Left renal cortex interstitium (tissue), 4 donors: Measurements from ENCODE around the gene NPC1. TPM values are rescaled to one million over a fixed set of nuclear protein-coding genes. Genes with fewer than 3 reads are reported as not detected.
"Not testable (repeated sequence)": the region's sequence is repeated elsewhere in the genome, so short reads cannot be mapped to it uniquely, and the experiment has no call there.

Experiments
- DNase-seq, 4 donors: peaks; one replicate each; pipeline ENCODE4 v3.0.0-alpha.2; 2013; ENCODE audit warnings: low read depth in 4 of 4, low spot score in 2 of 4, missing footprints in 1 of 4
- polyA plus RNA-seq, 4 donors: library from polyadenylated mRNA; unstranded; fragments of 120-200 nt; gene quantifications; one replicate each; pipeline ENCODE4 v1.2.1, GENCODE V29; 2013; ENCODE audit not compliant: insufficient read length in 4 of 4

NPC1 gene
- 10 to 100 TPM; 18.3 to 29.0 (median 23.7) TPM for polyA plus RNA-seq

DNA sequence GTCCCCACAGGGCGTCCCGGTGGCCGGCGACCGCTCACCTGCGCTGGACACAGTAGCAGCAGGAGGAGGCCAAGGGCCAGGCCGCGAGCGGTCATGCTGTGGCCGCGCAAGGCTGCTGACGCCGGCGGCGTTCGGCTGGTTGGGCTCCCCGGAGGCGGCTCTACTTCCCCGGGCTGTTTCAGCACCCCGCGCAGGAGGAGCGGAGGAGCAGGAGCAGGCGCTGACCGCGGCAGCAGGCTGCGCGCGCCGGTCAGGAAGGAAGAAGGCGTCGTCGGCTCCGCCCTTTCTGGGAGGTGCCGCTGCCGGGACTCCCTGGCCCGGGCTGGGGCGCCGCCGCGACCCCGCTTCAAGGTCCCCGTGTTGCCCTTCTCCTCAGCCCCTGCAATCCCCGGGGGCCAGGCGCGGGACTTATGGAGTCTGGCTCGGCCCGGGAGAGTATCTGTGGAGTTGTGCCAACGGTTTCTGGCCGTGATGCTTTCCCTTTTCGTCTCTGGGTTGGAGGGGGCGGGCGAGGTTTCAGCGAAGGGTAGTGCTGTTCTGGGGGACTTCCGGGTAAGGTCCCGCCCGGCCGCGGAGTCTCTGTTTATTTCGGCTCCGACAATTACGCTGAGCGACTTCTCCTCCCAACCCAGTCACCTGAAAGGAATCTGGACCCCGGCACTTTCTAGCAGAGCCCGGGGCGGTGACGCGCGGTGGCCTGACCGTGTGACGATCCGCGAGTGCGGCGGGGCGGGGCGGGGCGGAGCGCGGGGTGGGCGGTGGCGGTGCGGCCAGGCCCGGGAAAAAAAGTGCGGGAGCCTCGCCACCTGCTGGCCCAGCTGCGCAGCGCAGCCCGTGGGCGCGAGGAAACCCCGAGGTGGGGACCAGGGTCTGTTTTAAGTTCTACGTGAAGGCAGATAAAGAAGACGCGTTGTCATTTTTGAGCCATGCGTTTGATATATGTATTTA, at the start of gene NPC1:
NPC1 (minus strand) TSS at position 258 of the 948 bp plus-strand sequence; CDS start at position 95, 163 bp downstream.
- DNase-seq: peak; percentile 83 to 93 (median 87)

GRCh38 chr18:23636071-23636399, 49.7 kb upstream of the NPC1 start:
- DNase-seq: no peak

GRCh38 chr18:23635283-23636070, 49.2 kb upstream of the NPC1 start:
- DNase-seq: no peak

- no peak for DNase-seq
These were observed 48.4 kb upstream of the NPC1 start for GRCh38 chr18:23634692-23635091.

DNA sequence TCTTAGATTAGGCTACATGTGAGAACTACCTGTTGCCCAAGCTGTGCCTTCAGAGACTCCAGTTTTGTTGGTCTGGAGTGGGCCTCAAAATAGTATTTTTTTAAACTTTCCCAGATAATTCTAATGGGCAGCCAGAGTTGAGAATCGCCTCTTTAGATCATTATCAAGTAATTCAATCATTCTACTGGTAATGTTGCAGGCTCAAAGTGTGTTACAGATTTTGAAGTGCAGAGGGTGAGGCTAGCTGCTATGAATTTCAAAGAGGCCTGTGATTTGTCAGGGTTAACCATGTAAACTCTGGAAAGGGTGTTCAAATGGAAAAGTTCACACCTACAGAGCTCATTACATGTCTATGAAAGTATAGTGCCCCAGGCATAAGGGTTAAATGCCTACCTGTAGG, 46.3 kb upstream of the NPC1 start:
- DNase-seq: no peak

GRCh38 chr18:23631746-23632145, 45.4 kb upstream of the NPC1 start:
- DNase-seq: no peak

DNA sequence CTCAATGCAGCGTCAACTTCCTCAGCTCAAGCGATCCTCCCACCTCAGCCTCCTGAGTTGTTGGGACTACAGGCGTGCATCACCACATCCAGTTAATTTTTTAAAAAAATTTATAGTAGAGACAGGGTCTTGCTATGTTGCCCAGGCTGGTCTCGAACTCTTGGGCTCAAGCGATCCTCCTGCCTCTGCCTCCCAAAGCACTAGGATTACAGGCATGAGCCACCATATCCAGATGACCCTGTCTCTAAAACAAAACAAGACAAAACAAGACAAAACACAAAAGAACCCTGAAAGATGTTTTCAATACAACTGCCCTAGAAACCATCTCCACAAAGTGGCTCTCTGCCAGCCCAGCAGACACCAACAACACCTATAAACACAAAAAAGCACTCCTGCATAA, 45.0 kb upstream of the NPC1 start:
- no peak for DNase-seq

GRCh38 chr18:23629444-23629946, 43.2 kb upstream of the NPC1 start:
- DNase-seq: no peak

DNA sequence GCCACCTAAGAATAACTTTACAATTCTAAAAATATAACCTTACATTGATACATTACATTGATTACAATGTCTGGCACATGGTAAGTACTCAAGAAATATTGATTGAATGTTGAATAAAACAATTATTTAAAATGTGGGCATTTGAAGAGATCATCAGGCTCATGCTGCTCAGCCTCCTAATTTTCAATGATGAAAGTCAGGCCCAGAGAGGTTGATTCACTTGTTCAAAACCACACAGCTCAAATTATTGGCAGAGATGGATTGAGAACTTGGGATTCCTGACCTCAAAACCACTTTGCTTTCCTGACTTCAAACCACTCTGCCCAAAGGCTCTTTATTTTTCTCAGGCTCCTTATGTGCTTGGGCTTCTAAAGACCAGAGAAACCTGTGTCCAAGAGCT, 41.7 kb upstream of the NPC1 start:
- no peak for DNase-seq

DNA sequence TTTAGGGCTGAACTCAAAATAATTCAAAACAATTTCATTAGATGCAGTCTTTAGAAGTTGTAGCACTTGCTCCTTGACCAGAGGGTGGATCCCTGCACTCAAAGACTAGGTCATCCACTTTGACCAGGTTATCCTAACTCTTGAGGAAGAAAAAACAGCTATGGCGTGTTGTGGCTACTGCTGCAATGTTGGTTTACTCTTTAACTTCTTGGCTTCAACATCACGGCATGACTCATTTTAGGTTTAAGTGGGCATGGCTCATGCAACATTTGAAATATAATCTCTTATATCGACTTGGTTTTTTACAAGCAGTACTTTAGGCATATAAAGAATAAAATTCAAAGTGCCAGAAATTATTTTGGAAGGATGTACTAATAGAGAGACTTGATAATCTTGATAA, 41.0 kb upstream of the NPC1 start:
- no peak for DNase-seq

DNA sequence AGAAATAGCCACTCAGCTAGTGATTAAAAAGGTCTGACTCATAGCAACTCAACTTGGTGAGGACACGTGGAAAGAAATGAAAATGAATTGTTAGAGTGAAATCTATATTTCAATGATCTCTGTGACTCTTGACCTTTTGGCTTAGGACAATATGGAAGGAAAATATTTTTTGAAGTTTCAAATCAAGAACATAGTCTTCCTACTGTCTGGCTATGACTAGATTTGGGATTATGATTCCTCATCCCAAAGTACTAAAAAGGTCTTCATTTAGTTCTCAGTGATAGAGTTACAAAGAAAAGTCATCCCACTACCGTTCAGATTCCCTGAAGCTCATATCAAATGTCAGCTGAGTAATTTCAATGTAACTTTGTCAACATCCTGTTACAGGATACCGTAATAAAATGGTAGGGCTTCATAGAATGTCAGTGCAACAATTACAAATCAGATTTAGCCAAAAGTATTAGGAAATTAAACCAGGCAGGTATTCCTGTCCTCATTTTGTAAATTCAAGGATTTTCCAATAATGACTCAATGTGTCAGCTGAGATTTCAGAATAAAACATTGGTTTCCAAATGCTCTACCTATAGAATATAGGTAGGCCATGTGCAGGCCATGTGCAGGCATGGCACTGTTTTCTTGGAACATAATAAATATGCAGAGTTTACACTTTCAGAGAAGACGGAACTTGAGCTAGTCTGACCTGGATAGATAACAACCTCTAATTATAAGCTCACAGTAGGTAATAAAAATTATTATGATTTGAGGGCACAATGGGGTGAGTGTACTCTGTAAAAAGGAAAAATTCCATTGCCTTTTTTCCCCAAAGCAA, 40.4 kb upstream of the NPC1 start:
- DNase-seq: no peak

GRCh38 chr18:23623040-23623439, 36.7 kb upstream of the NPC1 start:
- DNase-seq: no peak

DNA sequence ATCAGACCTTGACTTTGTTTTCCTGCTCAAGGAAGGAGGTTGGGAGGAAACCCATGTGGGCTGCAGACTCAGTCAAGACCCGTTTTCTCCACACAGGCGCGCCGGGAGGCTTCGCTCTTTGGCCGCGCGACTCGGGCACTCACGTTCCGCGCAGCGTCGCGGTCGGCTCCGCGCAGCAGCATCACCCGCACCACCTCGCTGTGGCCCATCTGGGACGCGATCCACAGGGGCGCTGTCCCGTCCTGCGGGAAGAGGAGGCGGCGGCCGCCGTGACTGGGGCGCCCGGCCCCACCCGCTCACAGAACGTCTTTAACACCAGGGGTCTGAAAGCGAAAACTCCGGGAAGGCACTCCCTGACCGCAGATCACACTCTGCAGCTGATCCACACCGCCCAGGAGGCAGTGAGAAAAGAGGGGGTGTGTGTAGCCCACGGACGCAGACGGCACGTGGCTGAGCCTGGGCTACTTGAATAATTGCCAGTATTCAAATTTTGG, 33.1 kb upstream of the NPC1 start:
- DNase-seq: no peak

DNA sequence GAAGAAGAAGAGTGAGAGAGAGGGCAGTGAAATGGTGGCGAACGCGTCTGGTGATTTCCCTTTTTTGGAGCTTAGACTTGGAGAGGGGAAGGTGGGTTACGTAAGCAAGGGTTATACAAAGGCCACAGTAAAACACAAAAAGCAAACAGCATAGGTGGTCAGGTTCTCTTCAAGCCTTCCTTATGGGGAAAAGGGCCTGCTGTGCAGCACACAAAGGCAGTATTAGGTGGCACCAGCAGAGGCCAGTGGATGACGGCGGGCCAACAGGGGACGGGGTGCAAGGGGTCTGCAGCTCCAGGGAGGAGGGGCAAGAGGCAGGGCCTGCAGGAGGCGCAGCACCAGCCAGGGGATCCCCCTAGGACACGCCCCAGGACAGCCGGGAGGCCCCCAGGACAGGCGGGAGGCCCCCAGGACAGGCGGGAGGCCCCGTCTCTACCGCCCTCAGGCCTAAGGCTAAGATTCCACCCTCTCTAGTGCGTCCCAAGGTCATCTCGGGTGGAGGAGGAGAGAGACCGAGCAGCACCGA, 32.6 kb upstream of the NPC1 start:
- no peak for DNase-seq

GRCh38 chr18:23617412-23618014, 31.2 kb upstream of the NPC1 start:
- DNase-seq: no peak

GRCh38 chr18:23616258-23616657, 30.0 kb upstream of the NPC1 start:
- DNase-seq: no peak

DNA sequence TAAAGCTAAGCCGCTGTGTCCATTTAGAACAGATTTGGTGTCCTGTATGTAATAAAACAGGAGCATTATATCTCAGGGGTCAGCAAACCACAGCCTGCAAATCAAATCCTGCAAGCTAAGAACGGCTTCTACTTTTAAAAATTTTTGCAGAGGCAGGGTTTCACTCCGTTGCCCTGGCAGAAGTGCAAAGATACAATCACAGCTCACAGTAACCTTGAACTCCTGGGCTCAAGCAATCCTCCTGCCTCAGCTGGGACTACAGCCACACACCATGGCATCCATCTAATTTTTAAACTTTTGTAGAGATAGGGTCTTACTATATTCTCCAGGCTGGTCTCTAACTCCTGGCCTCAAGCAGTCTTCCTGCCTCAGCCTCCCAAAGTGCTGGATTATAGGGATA, 28.6 kb upstream of the NPC1 start:
- DNase-seq: no peak

- DNase-seq: no peak
These were observed 28.1 kb upstream of the NPC1 start for GRCh38 chr18:23614413-23614812.

DNA sequence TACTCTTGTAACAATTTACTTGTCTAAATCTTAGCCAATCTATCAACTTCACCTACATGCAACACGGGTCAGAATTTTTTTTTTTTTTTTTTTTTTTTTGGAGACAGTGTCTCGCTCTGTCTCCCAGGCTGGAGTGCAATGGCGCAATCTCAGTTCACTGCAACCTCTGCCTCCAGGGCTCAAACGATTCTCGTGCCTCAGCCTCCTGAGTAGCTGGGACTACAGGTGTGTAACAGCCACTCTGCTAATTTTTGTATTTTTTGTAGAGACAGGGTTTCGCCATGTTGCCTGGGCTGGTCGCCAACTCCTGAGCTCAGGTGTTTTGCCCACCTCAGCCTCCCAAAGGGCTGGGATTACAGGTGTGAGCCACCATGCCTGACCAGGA, 26.8 kb upstream of the NPC1 start:
- not testable (repeated sequence) for DNase-seq
